Stimulated activated CD4-positive, alpha-beta T cell treated with anti-CD3 and anti-CD28 coated beads, Interleukin-15, amount 100 ng/mL, for 1 hour (primary cell): ENCODE data around the gene TNIK.

ENCODE experiments used
- DNase-seq, 2 donors: peaks; one replicate each; pipeline ENCODE4 v3.0.0-alpha.2; 2020; ENCODE audit warnings: low read depth in 1 of 2, low spot score in 1 of 2

TNIK gene

GRCh38 chr3:171234298-171235010 lies 225.8 kb downstream of the TNIK start:
- no peak for DNase-seq

DNA sequence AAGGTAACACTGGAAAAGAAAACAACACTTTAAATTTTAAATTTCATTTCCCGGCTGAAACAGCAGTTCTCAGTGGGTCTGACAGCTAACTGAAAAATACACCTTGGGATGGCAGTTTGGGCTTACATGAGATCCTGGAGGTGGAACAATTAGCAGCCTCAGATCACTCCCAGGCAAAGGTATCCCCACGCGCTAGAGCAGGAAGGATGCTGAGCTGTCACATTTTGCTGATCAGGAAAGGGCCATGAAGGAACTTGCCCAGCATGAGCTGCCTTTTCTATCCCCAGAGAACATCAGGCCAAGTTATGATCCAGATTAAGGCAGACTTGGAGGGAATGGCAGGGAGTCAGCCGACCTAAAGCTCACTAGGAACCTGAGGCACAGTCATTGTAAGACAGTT lies 228.8 kb downstream of the TNIK start:
- DNase-seq: no peak

DNA sequence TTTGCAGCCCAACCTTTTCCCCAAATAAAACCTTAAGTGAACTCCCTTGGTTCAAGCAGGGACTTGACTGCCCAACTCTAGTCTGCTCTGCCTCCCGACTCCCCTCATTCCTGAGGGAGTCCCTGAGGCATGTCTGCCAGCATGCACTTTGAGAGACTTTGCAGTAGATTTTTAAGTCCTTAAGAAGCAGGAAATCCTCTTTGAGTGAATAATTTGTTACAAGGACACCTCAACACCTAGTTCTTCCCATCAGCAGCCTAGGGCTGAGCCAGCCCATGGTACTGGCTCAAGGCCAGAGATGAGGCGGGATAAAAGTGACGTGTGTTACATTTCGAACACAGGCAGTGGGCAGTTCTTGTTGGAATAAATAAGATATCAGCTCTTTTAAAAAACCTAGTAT lies 229.3 kb downstream of the TNIK start:
- no peak for DNase-seq

DNA sequence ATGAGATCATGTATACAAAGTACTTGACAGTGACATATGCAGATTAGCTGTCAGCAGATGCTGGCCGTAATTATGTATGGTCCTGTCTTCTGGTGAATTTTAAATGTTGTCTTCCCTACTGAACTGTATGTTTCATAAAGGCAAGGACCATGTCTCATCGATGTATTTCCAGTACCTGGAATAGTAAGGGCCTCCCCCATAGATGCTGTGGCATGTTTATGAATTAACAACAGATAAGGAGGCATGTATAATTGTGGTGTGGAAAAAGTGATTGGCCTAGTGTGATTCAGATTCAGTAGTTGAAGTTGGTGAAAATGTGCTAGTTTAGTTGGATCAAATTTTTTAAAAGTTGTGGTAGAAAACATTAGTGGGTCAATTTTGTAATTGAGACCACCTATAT lies 231.0 kb downstream of the TNIK start:
- no peak for DNase-seq

DNA sequence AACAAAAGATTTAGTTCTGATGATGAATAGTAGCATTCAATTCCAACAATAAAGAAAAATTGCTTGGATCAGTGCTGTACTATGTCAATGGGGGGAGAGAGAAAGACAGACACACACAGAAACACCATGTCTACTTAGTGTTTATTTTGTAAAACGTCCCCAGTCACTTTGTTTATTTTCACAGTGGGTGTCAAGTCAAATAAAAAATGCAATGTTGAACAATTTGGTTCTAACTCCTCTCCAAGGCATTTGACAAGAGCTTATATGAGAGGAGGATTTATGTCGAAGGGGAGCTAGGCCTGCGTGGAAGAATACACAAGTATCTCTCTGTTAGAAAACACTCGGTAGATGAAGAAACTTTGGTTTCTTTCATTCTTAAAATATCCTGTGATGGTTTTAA lies 232.0 kb downstream of the TNIK start:
- no peak for DNase-seq

DNA sequence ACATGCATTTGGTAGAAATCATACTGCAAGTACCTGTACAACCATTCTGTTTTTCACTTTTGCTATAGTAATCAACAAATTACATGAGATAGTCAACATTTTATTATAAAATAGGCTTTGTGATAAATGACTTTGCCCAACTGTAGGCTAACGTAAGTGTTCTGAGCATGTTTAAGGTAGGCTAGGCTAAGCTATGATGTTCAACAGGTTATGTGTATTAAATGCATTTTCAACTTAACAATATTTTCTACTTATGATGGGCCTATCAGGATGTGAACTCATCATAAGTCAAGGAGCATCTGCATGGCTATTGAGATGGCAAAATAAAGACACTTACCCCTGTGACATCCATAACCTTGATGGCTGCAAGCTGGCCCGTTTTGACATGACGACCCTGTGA lies 232.4 kb downstream of the TNIK start:
- no peak for DNase-seq

DNA sequence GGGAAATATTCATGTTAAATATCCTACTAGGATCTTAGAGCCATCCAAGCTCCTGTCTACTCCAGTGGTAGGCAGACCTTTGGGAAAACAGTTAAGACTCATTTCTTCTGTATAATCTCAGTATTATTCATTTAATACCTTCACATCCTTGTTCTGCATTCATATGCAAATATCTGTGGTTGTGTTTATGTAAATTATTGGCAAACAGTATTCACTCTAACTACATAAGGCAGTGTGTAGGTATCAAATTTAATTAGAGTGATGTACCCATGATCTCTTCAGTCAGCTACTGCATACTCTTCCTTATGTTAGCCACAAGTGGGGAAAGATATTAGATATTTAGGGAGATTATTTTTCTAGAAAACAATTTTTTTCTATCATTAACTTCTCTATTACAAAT lies 232.8 kb downstream of the TNIK start:
- DNase-seq: no peak

DNA sequence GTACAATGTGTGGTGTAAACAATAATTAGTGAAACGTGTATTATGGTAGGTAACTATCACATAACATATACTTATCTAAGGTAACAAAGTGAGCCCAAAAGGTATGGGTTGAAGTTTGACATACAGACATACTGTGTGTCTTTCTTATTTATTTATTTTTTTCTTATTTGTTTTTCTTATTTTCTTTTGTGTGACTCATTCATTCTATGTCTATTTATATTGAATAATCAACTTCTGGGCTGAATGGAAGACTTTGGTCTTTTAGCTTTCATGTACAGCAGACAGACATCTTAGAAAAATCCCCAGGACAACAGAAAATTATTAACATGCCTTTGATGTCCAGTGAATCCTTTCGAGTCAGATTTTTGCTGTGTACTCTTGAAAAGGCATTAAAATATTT lies 233.4 kb downstream of the TNIK start:
- DNase-seq: no peak

- DNase-seq: no peak
These were observed 234.5 kb downstream of the TNIK start for GRCh38 chr3:171225708-171226107.

DNA sequence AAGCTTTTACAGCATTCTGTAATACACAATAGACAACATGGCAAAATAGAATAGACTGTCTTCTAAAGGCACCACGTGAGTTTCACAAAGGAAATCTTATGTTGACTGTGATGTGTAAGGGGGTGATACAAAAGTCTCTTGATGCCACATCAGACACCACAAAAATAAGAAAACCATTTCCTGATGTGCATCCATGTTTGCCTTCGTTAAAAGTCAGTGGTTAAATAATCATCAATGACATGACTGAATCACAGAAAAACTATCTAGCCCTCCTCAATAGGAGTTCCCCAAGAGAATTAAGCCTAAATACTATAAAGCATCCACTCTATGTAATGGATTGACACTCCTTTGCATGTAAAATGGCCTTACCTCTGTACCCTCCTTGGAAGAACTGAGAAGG lies 235.0 kb downstream of the TNIK start:
- no peak for DNase-seq

- no peak for DNase-seq
These were observed 236.8 kb downstream of the TNIK start for GRCh38 chr3:171223396-171223795.

GRCh38 chr3:171222995-171223394 lies 237.2 kb downstream of the TNIK start:
- no peak for DNase-seq

DNA sequence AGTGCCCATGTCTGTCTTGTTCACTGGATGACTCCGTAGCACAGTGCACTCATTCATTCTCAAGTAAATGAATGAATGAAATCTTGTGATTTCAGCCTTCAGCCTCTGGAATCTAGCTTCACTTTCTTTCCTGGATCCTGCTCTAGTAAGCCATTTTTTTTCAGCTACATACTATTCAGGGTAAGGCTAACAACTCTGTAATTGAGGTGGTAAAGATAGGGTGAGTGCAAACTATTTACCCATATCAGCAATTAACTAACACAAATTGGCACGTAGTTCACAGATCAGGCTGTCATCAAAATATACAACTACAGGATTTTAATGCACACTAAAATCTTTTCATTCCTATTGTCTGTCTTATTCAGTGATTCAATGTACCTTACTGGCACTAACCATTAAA lies 238.6 kb downstream of the TNIK start:
- DNase-seq: no peak

- no peak for DNase-seq
These were observed 239.1 kb downstream of the TNIK start for GRCh38 chr3:171221104-171221503.

- DNase-seq: no peak
These were observed 240.9 kb downstream of the TNIK start for GRCh38 chr3:171219258-171219657.

GRCh38 chr3:171218069-171218468 lies 242.1 kb downstream of the TNIK start:
- no peak for DNase-seq

- no peak for DNase-seq
These were observed 246.3 kb downstream of the TNIK start for GRCh38 chr3:171213907-171214306.

DNA sequence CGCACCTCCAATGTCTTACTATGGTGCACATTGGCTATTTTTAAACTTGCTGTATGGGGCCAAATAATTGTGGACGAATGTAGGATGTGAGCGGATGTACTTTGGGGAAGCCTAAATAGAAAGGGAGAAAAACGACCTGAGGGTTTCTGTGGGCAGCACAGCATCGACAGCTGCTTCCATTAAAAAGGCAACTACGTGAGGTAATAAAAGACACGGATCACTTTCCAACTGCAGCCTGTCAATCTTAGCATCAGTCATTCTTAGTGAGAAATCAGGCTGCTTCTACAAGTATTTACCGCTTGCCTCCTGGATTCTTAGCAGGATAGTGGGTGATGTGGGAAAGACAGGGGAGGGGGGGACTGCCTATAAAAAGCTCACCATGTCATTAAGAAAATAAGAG lies 247.0 kb downstream of the TNIK start:
- DNase-seq: no peak

GRCh38 chr3:171212648-171213047 lies 247.6 kb downstream of the TNIK start:
- DNase-seq: no peak

- no peak for DNase-seq
These were observed 253.9 kb downstream of the TNIK start for GRCh38 chr3:171206283-171206682.

GRCh38 chr3:171204942-171205341 lies 255.3 kb downstream of the TNIK start:
- DNase-seq: no peak

- no peak for DNase-seq
These were observed 258.4 kb downstream of the TNIK start for GRCh38 chr3:171201825-171202224.

DNA sequence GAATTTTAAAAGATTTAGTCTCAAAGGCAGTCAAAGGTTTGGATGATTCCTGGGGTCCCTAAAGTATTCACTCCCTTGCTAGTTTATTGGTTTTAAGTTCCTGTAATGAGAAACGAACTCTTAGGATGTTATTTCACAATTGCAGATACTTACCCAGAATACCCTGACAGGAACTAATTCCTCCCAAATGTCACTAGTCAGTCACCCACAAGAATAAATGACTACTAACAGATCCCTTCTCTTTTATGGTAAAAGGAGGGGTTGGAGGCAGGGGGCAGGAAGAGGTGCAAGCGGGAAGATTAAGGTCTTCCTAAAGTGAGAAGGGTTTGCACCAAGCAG lies 259.5 kb downstream of the TNIK start:
- no peak for DNase-seq
